Adipose tissue (tissue), 3 donors: ENCODE data around the gene TNNT2. TPM values are rescaled to one million over a fixed set of nuclear protein-coding genes. Genes with fewer than 3 reads are reported as not detected.

ENCODE experiments used
- H3K27ac ChIP-seq: one replicate; pipeline ENCODE4 v1.5.1; 2013; ENCODE audit warnings: low read depth, low read length
- WGBS, 3 donors: extraction: QIAGEN DNeasy Blood & Tissue Kit; methylation state at CpG; one replicate each; pipeline ENCODE4 v1.1.7; 2013; 5-methylcytosine and 5-hydroxymethylcytosine counted together
- polyA plus RNA-seq, 3 donors: library from polyadenylated mRNA; stranded (reverse); fragments of 200-250 nt; gene quantifications; one replicate each; pipeline ENCODE4 v1.2.3, GENCODE V29; 2013
- donor health status: healthy with polysubstance abuse.
- donor health status: Bipolar disorder and iron deficiency.
- donor health status: healthy.

Gene TNNT2
- polyA plus RNA-seq, 3 donors: 0.91 to 23.8 (median 1.1) TPM

- 58 to 84% (median 69%) methylated on average over 4 of the region's 4 CpGs for WGBS, 3 donors
Observed at GRCh38 chr1:201384406-201384782, 6.9 kb upstream of the TNNT2 start.

GRCh38 chr1:201383647-201384405 lies 6.3 kb upstream of the TNNT2 start:
- 81 to 89% (median 86%) methylated on average over 4 of the region's 4 CpGs for WGBS, 3 donors
- H3K27ac ChIP-seq: no peak overlapping the region

More at GRCh38 chr1:201384406-201384782, 6.9 kb upstream of the TNNT2 start:
- no peak overlapping the region for H3K27ac ChIP-seq

GRCh38 chr1:201381130-201381529 lies 3.6 kb upstream of the TNNT2 start:
- 60 to 91% (median 74%) methylated on average over 7 of the region's 7 CpGs for WGBS, 3 donors
- no peak overlapping the region for H3K27ac ChIP-seq

GRCh38 chr1:201379733-201380242 lies 2.3 kb upstream of the TNNT2 start:
- 77 to 80% (median 79%) methylated on average over 9 of the region's 9 CpGs for WGBS, 3 donors
- H3K27ac ChIP-seq: no peak overlapping the region

- no peak overlapping the region for H3K27ac ChIP-seq
- 62 to 91% (median 89%) methylated on average over 6 of the region's 6 CpGs for WGBS, 3 donors
Observed at GRCh38 chr1:201378804-201379203, 1.3 kb upstream of the TNNT2 start.

GRCh38 chr1:201376464-201377374 lies 761 bp downstream of the TNNT2 start:
- 37 to 50% (median 49%) methylated on average over 11 of the region's 11 CpGs for WGBS, 3 donors

GRCh38 chr1:201376107-201376463 lies 1.4 kb downstream of the TNNT2 start:
- H3K27ac ChIP-seq: no peak overlapping the region
- 20 to 50% (median 44%) methylated on average over 4 of the region's 4 CpGs for whole genome bisulfite sequencing, 3 donors

More at GRCh38 chr1:201376464-201377374, 761 bp downstream of the TNNT2 start:
- H3K27ac ChIP-seq: no peak overlapping the region

GRCh38 chr1:201375169-201375568 lies 2.3 kb downstream of the TNNT2 start:
- H3K27ac ChIP-seq: no peak overlapping the region
- WGBS, 3 donors: 61 to 68% (median 67%) methylated on average over 4 of the region's 4 CpGs

- WGBS, 3 donors: 14 to 42% (median 37%) methylated on average over 7 of the region's 7 CpGs
Observed at GRCh38 chr1:201374364-201374763, 3.1 kb downstream of the TNNT2 start.

GRCh38 chr1:201371792-201372191 lies 5.7 kb downstream of the TNNT2 start:
- 59 to 63% (median 61%) methylated on average over 6 of the region's 6 CpGs for WGBS, 3 donors
- no peak overlapping the region for H3K27ac ChIP-seq

More at GRCh38 chr1:201374364-201374763, 3.1 kb downstream of the TNNT2 start:
- no peak overlapping the region for H3K27ac ChIP-seq

GRCh38 chr1:201371276-201371675 lies 6.2 kb downstream of the TNNT2 start:
- 65 to 81% (median 79%) methylated on average over 9 of the region's 9 CpGs for WGBS, 3 donors
- no peak overlapping the region for H3K27ac ChIP-seq

GRCh38 chr1:201370500-201370899 lies 7.0 kb downstream of the TNNT2 start:
- 53 to 67% (median 62%) methylated on average over 3 of the region's 3 CpGs for WGBS, 3 donors
- no peak overlapping the region for H3K27ac ChIP-seq

GRCh38 chr1:201369209-201369608 lies 8.3 kb downstream of the TNNT2 start:
- 70 to 75% (median 74%) methylated on average over 6 of the region's 6 CpGs for WGBS, 3 donors
- H3K27ac ChIP-seq: no peak overlapping the region

- H3K27ac ChIP-seq: no peak overlapping the region
- 68 to 84% (median 76%) methylated on average over 7 of the region's 7 CpGs for WGBS, 3 donors
Observed at GRCh38 chr1:201366696-201367095, 10.8 kb downstream of the TNNT2 start.

GRCh38 chr1:201365251-201365650 lies 12.2 kb downstream of the TNNT2 start:
- WGBS, 3 donors: 77 to 81% (median 81%) methylated on average over 11 of the region's 11 CpGs

GRCh38 chr1:201364808-201365105 lies 12.7 kb downstream of the TNNT2 start:
- H3K27ac ChIP-seq: no peak overlapping the region
- WGBS, 3 donors: 82 to 90% (median 86%) methylated on average over 6 of the region's 6 CpGs

More at GRCh38 chr1:201365251-201365650, 12.2 kb downstream of the TNNT2 start:
- no peak overlapping the region for H3K27ac ChIP-seq

- no peak overlapping the region for H3K27ac ChIP-seq
- whole genome bisulfite sequencing, 3 donors: 61 to 75% (median 73%) methylated on average over 8 of the region's 8 CpGs
Observed at GRCh38 chr1:201363467-201363866, 14.0 kb downstream of the TNNT2 start.

GRCh38 chr1:201362906-201363305 lies 14.6 kb downstream of the TNNT2 start:
- H3K27ac ChIP-seq: no peak overlapping the region
- WGBS, 3 donors: 89 to 97% (median 92%) methylated on average over 3 of the region's 3 CpGs
